ENCODE results near the gene CNTNAP2. TPM values are rescaled to one million over a fixed set of nuclear protein-coding genes. Genes with fewer than 3 reads are reported as not detected.

Gene CNTNAP2
- total and polyA plus RNA-seq, 2 donors (not counting 1 experiment from before 2014, with no cell fraction given) = not detected

- H3K4me3 ChIP-seq (replicated peaks in 1 of 4; ENCODE audit: control extremely low read depth in 1 of 4, insufficient read depth in 1 of 4, low read depth in 3 of 4, low read length in 4 of 4) = no peak overlapping the region
- no peaks in the 10 kb centered on the region for H4K20me1 ChIP-seq (ENCODE audit: control insufficient read depth, extremely low read depth, insufficient read depth, low read length)
- H3K9me3 ChIP-seq (ENCODE audit: control insufficient read depth, insufficient read depth, low read depth, low read length) = no peaks in the 10 kb centered on the region
- no peak overlapping the region for H3K27ac ChIP-seq (ENCODE audit: insufficient read depth, low read length)
- TF ChIP-seq, protein P1, sequence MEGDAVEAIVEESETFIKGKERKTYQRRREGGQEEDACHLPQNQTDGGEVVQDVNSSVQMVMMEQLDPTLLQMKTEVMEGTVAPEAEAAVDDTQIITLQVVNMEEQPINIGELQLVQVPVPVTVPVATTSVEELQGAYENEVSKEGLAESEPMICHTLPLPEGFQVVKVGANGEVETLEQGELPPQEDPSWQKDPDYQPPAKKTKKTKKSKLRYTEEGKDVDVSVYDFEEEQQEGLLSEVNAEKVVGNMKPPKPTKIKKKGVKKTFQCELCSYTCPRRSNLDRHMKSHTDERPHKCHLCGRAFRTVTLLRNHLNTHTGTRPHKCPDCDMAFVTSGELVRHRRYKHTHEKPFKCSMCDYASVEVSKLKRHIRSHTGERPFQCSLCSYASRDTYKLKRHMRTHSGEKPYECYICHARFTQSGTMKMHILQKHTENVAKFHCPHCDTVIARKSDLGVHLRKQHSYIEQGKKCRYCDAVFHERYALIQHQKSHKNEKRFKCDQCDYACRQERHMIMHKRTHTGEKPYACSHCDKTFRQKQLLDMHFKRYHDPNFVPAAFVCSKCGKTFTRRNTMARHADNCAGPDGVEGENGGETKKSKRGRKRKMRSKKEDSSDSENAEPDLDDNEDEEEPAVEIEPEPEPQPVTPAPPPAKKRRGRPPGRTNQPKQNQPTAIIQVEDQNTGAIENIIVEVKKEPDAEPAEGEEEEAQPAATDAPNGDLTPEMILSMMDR (conservative IDR thresholded peaks at IDR 0.05 in 1 of 2, IDR thresholded peaks at IDR 0.05 in 1 of 2; ENCODE audit: low read depth in 1 of 2, low read length in 2 of 2) = no peak
- TF ChIP-seq EZH2 (IDR thresholded peaks at IDR 0.05; ENCODE audit: low read length, missing control alignments) = no peak
- H3K9ac ChIP-seq (ENCODE audit: insufficient read depth, low read length) = no peak overlapping the region
- no peak overlapping the region for H2AFZ ChIP-seq (ENCODE audit: low read length)
- H3K36me3 ChIP-seq (ENCODE audit: control insufficient read depth, insufficient read depth, low read length) = no peaks in the 10 kb centered on the region
- no peak for DNase-seq (ENCODE audit: low read depth in 2 of 2)
- no peak overlapping the region for H3K4me2 ChIP-seq (ENCODE audit: extremely low read depth, insufficient read depth, low read length)
- no peaks in the 10 kb centered on the region for H3K4me1 ChIP-seq (ENCODE audit: control insufficient read depth, extremely low read depth, insufficient read depth, low read length)
- H3K79me2 ChIP-seq (ENCODE audit: control insufficient read depth, insufficient read depth, low read length) = no peaks in the 10 kb centered on the region
- no peaks in the 10 kb centered on the region for H3K27me3 ChIP-seq (ENCODE audit: control insufficient read depth, insufficient read depth, low read length)
Measured at GRCh38 chr7:147089608-147090007, 973.0 kb downstream of the CNTNAP2 start.

DNA sequence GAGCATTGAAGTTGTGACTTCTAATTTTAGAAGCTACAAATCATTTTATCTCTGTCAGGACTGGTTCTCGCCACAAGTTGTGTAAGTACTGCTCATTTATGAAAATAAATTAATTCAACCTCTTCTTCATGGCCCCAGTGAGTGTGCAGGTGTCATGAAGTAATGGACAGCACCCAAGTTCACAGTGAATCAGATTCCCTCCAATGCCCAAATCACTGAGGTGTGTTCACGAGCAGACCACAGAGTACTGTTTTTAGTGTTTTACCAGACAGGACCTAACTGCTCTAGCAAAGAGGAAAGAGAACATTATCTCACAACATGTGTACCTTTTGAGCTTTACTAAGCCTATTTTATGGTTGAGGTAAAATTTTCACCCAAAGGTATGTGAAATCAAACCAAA is 980.0 kb downstream of the CNTNAP2 start:
- Histone ChIP-seq H2AFZ (ENCODE audit: low read length) (no peak overlapping the region), H3K36me3 (ENCODE audit: control insufficient read depth, insufficient read depth, low read length) (no peaks in the 10 kb centered on the region), H3K27me3 (ENCODE audit: control insufficient read depth, insufficient read depth, low read length) (no peaks in the 10 kb centered on the region), H3K79me2 (ENCODE audit: control insufficient read depth, insufficient read depth, low read length) (no peaks in the 10 kb centered on the region), H3K4me3 (replicated peaks in 1 of 4; ENCODE audit: control extremely low read depth in 1 of 4, insufficient read depth in 1 of 4, low read depth in 3 of 4, low read length in 4 of 4) (no peak overlapping the region), H3K4me2 (ENCODE audit: extremely low read depth, insufficient read depth, low read length) (no peak overlapping the region), H3K9me3 (ENCODE audit: control insufficient read depth, insufficient read depth, low read depth, low read length) (no peaks in the 10 kb centered on the region), H3K4me1 (ENCODE audit: control insufficient read depth, extremely low read depth, insufficient read depth, low read length) (no peaks in the 10 kb centered on the region), H3K27ac (ENCODE audit: insufficient read depth, low read length) (no peak overlapping the region), H4K20me1 (ENCODE audit: control insufficient read depth, extremely low read depth, insufficient read depth, low read length) (no peaks in the 10 kb centered on the region), H3K9ac (ENCODE audit: insufficient read depth, low read length) (no peak overlapping the region)
- no peak for DNase-seq (ENCODE audit: low read depth in 2 of 2)
- TF ChIP-seq EZH2 (IDR thresholded peaks at IDR 0.05; ENCODE audit: low read length, missing control alignments) = no peak
- TF ChIP-seq, protein P1 (conservative IDR thresholded peaks at IDR 0.05 in 1 of 2, IDR thresholded peaks at IDR 0.05 in 1 of 2; ENCODE audit: low read depth in 1 of 2, low read length in 2 of 2) = no peak

DNA sequence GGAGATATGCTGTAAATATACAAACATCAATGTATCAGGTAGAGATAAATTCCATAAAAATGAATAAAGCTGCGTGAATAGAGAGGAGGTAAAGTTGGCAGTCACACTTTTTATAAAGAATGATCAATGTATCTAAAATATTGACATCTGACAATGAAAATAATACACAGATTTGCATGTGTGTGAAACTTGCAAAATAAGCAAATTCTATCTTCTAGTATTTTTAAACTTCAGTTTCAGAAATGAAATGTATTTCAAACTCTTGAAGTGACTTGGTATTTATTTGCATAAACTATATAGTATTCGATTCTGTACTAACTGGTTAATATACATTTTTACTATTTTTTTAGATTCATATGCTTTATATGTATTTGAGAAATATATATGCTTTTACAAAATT is 986.6 kb downstream of the CNTNAP2 start:
- TF ChIP-seq, protein P1 (conservative IDR thresholded peaks at IDR 0.05 in 1 of 2, IDR thresholded peaks at IDR 0.05 in 1 of 2; ENCODE audit: low read depth in 1 of 2, low read length in 2 of 2) = no peak
- no peak for TF ChIP-seq EZH2 (IDR thresholded peaks at IDR 0.05; ENCODE audit: low read length, missing control alignments)
- H3K4me2 ChIP-seq (ENCODE audit: extremely low read depth, insufficient read depth, low read length) = no peak overlapping the region
- no peak overlapping the region for H3K27ac ChIP-seq (ENCODE audit: insufficient read depth, low read length)
- DNase-seq (ENCODE audit: low read depth in 2 of 2) = no peak
- H3K4me1 ChIP-seq (ENCODE audit: control insufficient read depth, extremely low read depth, insufficient read depth, low read length) = no peaks in the 10 kb centered on the region
- no peaks in the 10 kb centered on the region for H3K9me3 ChIP-seq (ENCODE audit: control insufficient read depth, insufficient read depth, low read depth, low read length)
- H2AFZ ChIP-seq (ENCODE audit: low read length) = no peak overlapping the region
- no peak overlapping the region for H3K9ac ChIP-seq (ENCODE audit: insufficient read depth, low read length)
- H3K36me3 ChIP-seq (ENCODE audit: control insufficient read depth, insufficient read depth, low read length) = no peaks in the 10 kb centered on the region
- no peak overlapping the region for H3K4me3 ChIP-seq (replicated peaks in 1 of 4; ENCODE audit: control extremely low read depth in 1 of 4, insufficient read depth in 1 of 4, low read depth in 3 of 4, low read length in 4 of 4)
- no peaks in the 10 kb centered on the region for H3K27me3 ChIP-seq (ENCODE audit: control insufficient read depth, insufficient read depth, low read length)
- H3K79me2 ChIP-seq (ENCODE audit: control insufficient read depth, insufficient read depth, low read length) = no peaks in the 10 kb centered on the region
- H4K20me1 ChIP-seq (ENCODE audit: control insufficient read depth, extremely low read depth, insufficient read depth, low read length) = no peaks in the 10 kb centered on the region

Measured in fibroblast of lung (primary cell).